Astrocyte of the cerebellum (primary cell): ENCODE results near the gene THSD4.
A peak's percentile ranks its signal among the peaks of the same experiment; 100 is the strongest.

Experiments used
- DNase-seq: peaks from one replicate; pipeline ENCODE4 v3.0.0-alpha.2; 2011; ENCODE audit warnings: low read depth
- H3K4me3 ChIP-seq: 2 replicates; pipeline ENCODE4 v1.5.1; 2011; ENCODE audit warnings: mild to moderate bottlenecking, low read depth, low read length, moderate library complexity
- CTCF ChIP-seq: IDR thresholded peaks from 2 replicates; pipeline ENCODE4 v1.5.1; 2012; ENCODE audit warnings: low read length, low read depth, moderate library complexity, mild to moderate bottlenecking; ENCODE audit errors: missing control alignments
- in situ Hi-C: cut with HindIII; loops from 2 replicates; pipeline ENCODE4 v1.10.0; 2017; ENCODE audit warnings: low sequenced_read_pairs

The THSD4 gene

GRCh38 chr15:71549697-71550096 lies 434.4 kb downstream of the THSD4 start:
- TF ChIP-seq CTCF, result no peak
- in situ Hi-C loops, result no loop called here
- DNase-seq, result no peak
- no peak overlapping the region for H3K4me3 ChIP-seq

- in situ Hi-C loops, result no loop called here
- no peak overlapping the region for H3K4me3 ChIP-seq
These were observed 436.3 kb downstream of the THSD4 start for GRCh38 chr15:71551566-71551965.

GRCh38 chr15:71559098-71559497 lies 443.8 kb downstream of the THSD4 start:
- DNase-seq, result peak; percentile 92
- in situ Hi-C loops, result no loop called here
- TF ChIP-seq CTCF, result no peak
- H3K4me3 ChIP-seq, result no peak overlapping the region

More at GRCh38 chr15:71551566-71551965, 436.3 kb downstream of the THSD4 start:
- TF ChIP-seq CTCF, result no peak
- DNase-seq, result no peak

- no peak for TF ChIP-seq CTCF
- DNase-seq, result no peak
- in situ Hi-C loops, result loop anchor here (5.0 kb wide), 1 partner anchor 32 kb away; no protein-coding TSS in a partner anchor
- H3K4me3 ChIP-seq, result no peak overlapping the region
These were observed 444.3 kb downstream of the THSD4 start for GRCh38 chr15:71559616-71560015.

- no peak for TF ChIP-seq CTCF
- DNase-seq, result no peak
- in situ Hi-C loops, result loop anchor here (5.0 kb wide), 1 partner anchor 35 kb away; no protein-coding TSS in a partner anchor
These were observed 447.0 kb downstream of the THSD4 start for GRCh38 chr15:71562251-71562650.

GRCh38 chr15:71564217-71564616 lies 448.9 kb downstream of the THSD4 start:
- no peak overlapping the region for H3K4me3 ChIP-seq
- DNase-seq, result no peak
- in situ Hi-C loops, result loop anchor here (5.0 kb wide), 1 partner anchor 37 kb away; no protein-coding TSS in a partner anchor
- TF ChIP-seq CTCF, result no peak

More at GRCh38 chr15:71562251-71562650, 447.0 kb downstream of the THSD4 start:
- no peak overlapping the region for H3K4me3 ChIP-seq
